NCI-H748 treated with DMSO at 0.1 percent for 48 hours (cell line): ENCODE results near the gene GALNT2.

Source experiments
- DNase-seq: peaks from one replicate; lab custom pipeline; 2025; lab: John Stamatoyannopoulos, UW

Gene GALNT2

DNA sequence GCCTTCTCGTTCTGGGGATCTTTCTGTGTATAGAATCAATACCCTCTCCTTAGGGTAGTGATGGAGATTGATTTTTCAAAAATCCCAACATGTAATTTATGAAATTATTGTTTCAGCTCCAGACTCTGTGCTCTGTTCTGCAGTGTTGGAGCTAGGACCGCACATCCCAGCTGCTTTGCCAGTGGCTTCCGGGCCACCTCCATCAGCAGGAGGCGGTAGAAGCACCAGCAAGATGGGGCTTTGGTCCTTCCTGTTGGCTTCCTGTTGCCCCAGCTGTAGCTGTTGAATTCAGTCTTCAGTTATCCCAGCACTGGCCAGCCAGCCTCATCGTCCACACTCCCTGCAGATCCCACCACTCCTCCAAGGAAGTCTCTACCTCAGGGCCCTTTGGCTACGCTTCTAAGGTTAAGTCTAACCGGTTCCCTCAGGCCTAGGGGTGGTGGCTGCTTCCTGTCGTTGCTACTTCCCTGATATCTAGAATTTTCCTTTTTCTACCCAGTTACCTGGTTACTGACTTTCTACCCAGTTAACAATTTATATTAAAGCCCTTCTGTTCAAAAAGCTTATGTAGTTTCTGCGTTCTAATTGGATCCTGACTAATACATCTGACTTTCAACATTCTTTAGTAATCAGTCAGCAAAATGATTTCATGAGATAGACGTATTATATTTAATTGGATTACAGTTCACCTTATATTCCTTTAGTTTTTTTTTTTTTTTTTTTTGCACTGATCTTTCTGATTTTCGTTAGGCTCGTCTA, 24.6 kb downstream of the GALNT2 start:
- DNase-seq, result no peak

DNA sequence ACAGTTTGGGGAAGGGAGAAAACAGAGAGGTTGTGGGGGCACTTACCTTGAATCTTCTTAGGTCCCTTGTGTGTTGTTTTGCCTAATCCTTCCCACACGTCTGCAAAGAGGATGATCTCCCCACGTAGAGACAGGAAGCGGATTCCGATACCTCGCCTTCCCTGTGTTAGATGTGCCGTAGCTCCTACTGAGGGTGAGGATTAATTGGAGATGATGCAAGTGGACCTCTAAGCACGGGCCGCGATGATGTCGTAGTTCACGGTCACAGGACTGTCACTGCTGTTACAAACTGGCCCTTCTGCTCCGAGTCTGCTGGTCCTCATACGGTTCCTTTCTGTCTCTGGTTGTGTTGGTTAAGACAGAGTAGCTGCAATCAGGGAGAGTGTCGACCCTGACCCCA, 27.7 kb downstream of the GALNT2 start:
- no peak for DNase-seq

DNA sequence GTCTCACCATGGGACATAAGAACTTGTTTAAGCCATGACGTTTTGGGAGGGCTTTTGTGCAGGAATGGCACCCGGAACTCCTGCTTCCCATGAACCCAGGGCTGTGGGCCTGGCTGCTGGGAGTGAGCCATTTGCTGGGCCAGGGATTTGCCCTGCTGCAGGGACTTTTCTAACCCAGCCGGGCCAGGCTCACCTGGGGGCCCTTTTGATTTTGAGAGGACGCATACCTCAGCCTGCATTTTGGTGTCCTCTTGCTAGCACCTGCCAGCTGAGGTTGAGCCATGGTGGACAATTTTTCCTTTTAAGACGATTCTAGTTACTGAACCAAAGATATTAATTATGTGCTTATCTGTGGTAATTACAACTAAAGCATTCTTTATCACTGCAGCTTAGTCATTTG, 28.9 kb downstream of the GALNT2 start:
- no peak for DNase-seq

DNA sequence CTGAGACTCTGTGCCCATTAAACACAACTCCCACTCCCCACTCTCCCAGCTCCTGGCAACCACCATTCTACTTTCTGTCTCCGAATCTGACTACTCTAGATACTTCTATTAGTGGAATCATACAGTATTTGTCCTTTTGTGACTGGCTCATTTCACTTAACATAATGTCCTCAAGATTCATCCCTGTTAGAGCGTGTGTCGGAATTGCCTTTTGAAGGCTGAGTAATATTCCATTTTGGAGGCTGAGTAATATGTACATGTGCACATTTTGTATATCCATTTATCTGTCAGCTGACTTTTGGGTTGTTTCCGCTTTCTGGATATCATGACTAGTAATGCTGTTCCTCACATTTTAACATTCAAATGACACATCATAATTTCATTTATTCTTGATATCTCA, 30.3 kb downstream of the GALNT2 start:
- no peak for DNase-seq

DNA sequence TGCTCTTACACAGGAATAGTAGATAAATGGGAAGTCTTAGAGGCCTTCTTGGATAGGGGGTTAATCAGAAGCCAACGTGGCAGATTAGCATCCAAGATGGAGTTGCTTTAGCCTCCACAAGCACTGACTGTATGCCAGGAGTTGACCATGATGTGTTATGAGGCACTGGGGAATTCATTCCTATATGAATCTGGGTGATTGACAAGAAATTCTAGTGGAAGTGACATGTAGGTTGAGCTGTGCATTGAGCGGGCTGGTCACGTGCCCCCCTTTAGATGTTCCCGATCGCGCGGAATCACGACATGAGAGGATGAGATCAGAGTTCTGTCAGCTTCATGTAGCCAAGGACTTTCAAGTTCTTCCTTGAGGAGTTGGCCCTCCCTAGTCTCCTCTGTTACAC, 31.7 kb downstream of the GALNT2 start:
- no peak for DNase-seq

DNA sequence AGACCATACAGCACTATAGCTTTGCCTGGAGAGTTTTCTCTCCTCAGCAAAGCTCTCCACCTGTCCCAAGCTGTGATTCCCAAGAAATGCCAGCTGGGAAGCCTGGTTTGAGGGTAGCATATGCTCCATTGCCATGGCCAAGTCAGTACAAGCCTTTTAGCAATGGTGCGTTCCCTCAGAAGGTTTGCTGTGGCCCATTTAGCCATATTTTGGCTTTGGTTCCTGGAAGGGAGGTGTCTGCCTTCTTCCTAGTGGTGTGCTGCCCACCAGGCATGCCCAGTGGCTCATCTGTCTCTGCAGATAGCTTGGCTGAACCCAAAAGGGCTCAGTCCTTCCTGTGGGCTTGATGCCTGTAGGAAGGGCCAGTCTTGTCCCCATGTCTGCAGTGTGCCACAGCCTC, 32.4 kb downstream of the GALNT2 start:
- DNase-seq, result no peak

DNA sequence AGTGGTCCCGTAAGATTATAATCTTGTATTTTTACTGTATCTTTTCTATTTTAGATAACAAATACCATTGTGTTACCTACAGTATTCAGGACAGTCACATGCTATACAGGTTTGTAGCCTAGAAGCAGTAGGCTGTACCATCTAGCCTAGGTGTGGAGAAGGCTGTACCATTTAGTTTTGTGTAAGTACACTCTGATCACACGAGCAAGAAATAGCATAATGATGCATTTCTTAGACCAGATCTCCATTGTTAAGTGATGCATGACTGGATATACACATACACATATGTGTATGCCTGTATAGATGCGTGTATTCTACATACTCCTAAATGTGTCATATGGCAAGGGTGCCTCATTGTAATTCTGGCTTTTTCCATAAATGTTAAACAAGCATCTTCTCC, 33.9 kb downstream of the GALNT2 start:
- no peak for DNase-seq

DNA sequence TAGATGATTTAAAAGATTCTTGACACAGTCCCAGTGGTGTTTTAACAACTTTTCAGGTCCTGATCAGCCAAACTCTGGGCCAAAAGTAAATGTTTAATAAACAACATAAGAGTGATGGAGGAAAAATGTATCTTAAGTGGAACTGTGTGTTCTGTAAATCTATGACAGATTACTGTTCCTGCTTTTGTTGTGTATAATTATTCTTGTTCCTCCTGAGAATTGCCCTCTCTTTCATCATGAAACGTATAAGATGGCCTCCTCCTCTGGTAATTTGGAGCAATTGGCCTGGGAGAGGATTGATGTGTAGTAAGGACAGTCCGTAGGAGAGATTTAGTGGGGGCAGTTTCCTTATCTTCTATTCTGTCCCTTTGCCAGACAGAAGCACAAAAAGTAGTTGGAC, 34.5 kb downstream of the GALNT2 start:
- DNase-seq, result no peak

DNA sequence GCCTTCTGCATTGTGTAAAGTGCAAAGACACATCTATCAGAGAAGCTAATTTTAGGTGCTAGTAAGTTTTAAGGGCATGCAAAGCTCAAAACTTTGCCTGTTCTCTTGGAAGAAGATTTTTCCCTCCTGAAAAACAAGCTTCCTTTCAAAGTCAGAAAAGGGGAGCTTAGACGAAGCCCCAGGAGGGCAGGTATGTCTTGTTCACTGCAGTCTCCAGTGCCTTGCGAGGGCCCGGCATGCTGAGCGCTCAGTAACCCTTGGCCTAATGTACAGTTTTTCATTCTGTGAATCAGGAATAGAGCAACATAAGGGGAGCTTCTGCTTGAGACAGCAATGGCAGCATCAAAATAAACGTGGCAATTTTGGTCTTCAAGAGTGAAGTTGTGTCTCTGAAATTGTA, 35.0 kb downstream of the GALNT2 start:
- DNase-seq, result no peak

DNA sequence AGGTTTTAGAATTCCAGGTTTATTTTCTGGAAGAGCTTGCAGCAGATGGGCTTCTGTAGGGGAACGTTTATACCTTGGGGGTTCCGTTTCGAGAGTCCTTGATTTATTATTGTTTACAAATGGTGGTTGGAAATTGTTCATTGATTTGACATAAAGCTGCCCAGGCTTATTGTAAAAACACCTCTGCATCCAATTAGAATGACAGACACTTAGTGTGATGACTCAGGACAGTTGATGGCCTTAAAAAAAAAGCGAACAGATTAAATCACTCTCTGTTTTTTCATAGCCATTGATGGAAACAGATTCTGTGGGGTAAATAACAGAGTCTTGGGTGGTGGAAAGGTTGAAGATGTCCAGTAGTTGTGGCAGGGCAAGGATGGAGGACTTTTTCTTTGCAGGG, 35.4 kb downstream of the GALNT2 start:
- no peak for DNase-seq

DNA sequence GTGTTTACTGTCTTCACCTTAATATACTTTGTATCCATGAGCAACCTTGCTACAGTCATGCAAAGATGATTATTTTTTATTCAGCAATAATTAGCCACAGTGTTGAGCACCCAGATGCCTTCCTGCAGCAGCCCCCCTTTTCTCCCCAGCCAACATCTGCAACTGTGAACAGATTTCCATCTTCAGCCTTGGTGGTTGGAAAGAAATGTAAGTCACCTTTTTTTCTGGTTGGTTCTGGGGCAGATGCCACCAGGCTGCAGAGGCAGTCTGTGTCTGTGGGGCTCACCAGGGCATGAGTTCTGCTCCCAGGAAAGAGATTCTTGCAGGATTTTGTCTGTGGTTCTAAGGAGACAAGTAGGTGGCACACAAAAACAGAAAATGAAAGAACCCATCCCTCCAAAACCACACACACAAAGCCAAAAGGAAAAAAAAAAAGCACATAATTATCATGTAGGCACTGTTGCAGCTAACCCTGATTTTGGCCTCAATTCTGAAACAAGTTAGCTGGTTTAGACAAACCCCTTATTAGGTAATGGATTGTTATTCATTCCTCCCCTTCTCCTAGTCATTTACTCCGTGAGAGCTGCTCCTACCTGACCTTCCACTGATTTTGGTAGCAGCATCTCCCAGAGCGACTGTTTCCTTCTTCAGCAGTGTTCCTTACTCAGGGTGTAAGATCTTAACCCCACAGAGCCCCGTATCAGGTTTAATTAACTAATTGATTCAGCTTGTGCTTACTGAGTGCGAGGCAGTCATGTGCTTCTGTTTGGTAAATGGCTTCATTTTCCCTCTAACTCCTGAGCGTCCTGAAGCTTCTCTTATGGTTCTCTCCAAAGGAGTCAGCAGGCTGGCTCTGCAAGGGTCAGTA, 36.5 kb downstream of the GALNT2 start:
- no peak for DNase-seq

DNA sequence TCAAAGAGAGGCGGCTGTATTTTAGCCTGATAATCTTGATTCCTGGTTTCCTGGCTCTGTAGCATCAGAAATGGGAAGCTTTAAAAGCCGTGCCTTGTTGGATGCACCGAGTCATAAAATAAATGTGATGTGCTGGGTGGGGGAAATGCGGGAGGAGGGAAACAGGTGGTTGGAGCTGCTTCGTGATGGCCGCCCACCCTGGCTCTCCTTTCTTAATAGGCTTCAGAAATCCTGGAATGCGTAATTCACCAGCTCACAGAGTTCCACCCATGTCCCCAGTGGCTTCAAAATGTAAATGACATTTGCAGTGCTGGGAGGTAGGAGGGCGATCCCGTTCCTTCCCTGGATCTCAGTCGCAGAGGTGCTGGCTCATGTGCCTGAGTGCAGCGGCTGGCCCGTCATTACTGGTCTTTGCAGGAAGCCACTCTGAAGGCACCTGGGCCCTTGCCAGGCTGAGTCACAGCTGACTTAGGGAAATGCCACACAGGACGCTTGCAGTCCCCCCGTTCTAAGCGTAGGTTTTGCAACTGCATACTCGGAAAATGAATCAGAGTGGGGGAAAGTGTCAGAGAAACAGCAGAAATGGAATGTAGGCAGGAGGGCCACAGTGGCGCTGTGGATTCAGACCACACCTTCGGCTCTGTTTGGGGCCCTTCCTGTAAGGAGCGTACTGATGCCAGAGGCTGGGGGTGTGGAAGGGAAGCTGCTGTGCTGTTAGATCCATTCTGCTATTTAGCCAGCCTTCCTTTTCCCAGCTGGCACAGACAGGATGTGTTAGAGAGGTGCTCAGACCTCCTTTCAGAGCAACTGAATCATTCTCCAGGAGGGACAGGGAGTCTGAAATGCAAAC, 37.6 kb downstream of the GALNT2 start:
- DNase-seq, result no peak

DNA sequence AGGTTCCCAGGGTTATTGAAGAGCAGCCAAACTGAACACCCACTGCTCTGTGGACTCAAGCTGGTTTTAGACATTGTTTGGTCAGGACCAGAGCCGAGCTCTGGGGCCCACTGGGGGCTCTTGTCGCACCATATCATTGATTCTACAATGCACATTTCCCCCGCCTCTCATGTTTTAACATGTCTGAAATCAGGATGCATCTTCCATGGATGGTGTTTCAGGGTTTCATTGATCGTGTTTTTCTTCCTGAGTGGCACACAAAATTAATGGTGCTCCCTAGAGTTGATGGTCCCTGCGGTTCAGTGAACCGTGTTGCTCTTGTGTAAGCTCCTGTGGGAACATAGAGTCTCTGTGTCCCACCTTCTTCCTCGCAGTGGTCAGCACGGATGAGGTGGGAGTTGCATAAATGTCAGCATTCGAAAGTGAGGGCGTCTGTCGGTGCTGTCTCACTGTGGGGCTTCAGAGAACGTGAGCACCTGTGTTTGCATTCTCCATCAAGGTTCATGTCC, 38.3 kb downstream of the GALNT2 start:
- DNase-seq, result no peak

DNA sequence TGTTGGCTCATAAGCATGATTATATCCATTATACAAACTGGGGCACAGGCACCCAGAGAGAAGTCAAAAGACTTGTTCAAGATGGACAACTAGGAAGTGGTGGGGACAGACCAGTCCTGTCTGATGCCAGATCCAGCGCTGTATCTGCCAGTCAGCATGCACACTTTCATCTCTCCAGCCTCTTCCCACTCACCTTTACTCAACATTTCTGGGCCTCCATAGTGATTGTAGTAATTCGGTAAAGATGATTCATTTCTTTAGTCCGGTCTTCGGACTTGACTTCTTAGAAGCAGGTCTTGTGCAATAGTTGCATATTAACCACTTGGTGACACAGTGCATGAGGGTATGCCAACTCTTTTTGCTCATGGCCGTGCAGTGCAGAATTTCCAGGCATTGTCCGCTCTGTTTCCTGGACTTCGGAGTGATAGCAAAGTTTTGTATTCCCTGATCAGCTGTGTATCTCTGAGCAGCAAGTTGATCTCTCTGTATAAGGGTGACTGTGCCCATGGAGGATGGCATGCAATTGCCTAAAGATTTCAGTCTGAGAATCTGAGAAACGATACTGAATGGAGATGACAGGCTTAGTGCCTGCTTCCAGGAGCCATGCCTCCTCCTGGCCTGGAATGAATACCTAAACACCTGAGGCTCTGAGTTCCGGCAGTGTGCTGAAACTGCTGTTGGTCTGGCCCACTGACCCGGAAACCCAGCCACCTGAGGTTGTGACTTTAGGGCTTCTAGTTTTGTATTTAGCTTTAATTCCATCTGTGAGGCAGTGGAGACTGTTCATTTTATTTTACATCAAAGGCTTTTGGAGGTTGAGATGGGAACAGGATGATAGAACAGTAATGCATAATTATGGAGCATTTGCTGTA, 39.0 kb downstream of the GALNT2 start:
- DNase-seq, result no peak

DNA sequence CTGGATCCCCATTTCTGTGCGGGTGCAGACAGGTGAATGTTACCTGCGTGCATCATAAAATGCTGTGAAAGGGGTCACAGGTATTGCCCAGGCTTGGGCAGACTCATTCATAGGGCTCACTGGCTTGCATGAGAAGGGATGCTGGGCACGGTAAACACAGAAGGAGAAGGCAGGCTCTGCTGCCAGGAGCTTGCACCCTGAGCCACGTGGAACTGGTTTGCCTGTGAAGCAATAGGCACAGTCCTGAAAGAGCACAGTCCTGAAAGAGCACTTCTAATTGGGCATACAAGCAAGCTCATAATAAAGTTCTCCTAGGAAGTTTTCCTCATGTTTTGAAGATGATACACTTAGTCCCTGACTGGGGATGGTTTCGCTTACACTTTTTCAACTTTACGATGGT, 40.9 kb downstream of the GALNT2 start:
- no peak for DNase-seq

DNA sequence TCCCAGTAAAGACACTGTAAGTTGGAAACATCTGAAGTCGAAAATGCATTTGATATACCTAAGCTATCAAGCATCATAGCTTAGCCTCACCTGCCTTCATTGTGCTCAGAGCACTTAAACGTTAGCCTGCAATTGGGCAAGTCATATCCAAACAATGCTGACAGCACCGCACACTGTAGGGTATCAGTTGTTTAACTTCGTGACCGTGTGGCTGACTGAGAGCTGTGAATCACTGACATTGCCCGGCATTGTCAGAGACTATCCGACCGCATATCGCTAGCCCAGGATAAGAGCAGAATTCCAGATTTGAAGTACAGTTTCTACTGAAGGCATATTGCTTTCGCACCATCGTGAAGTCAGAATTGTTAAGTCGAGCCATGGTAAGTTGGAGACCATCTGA, 41.5 kb downstream of the GALNT2 start:
- DNase-seq, result no peak

DNA sequence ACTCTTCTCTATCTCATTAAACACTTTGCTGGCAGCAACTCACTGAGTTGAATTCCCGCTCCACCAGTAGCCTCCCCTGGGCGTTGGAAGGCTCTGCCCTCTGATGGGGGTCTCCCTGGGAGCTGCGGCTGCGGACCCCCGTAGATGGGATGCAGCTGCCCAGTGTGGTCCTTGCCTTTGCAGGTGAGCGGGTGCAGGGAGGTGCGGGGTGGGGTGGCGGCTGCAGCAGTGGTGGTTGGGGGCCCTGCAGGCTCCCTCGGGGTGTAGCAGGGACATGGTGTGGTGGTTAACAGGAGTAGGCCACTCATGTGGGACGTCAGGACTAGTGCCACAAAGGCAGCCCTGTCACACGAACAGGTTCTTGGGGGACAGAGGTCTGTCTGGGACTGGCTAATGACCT, 42.0 kb downstream of the GALNT2 start:
- DNase-seq, result no peak

DNA sequence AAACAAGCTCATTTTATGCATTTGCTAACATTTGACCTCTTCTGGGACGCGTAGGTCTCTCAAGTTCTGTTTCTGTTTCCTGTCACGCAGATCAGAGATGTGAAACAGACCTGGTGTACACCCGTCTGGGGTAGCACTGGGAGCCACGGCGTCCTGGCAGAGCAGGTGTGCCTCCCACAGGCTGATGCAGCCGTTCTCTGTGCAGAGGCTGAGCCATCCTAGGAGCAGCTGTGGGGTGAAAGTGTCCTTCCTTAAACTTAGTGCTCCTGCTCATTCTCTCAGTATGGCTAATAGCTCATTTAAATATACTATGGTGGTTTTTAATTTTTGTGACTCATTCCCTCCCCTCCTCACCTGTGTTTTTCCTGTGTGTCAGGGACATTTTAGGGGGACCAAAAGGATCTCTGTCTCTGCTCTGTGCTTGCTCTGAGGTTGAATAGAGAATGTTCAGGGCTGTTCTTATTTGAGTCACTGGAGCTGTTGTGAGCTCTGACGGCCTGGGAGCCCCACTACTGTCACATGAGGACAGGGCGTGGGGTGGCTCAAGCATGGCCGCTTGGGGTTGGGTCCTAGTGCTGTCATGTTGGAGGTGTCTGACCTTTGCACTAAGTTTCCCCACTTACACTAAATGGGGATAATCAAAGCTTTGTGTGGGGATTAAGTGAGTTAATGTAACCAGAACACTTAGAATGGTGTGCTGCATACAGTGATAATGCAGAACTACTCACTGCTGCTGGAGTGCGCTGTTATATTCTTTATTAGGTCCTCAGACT, 43.0 kb downstream of the GALNT2 start:
- DNase-seq, result no peak

DNA sequence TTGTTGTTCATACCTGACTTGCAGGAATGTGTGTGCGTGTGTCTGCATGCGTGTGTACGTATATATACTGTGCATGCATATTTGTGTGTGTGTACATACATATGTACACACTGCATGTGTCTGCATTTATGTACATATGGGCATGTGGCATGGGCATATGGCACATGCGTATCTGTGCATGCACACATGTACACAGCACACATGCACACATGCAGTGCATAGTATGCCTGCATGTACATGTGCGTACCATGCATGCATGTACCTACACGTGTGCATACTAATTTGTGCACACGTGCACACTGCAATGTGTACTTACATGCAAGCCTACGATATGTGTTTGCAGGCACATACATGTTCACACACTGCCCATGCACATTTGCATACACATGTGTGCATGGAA, 43.9 kb downstream of the GALNT2 start:
- no peak for DNase-seq

DNA sequence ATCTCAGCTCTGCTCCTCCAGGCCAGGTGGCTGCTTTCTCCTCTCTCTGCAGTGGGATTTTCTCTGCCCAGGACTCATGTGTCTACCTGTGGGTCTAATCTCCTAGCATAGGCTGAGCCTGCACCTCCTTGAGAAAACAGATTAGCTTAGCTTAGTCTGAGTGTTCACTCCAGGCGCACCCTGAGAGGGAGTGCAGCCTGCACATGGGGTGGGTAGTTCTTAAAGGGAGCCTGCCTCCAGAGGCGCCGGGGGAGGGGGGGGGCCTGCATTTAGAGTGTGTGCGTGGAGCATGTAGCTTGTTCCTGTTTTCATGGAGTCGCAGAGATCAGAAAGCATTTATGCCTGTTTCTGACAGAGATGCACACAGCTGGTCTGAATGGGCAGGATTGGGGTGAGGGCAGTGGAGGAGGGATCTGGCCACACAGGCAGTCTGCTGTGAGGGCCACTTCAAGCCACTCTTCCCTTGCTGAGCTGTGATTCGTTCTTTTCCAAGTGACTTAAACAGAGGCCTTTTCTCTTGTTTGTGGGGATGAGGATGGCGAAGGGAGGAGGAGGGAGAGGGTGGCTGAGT, 45.2 kb downstream of the GALNT2 start:
- DNase-seq, result no peak
